SH-SY5Y (cell line): ENCODE data around the gene TIE1.

Source experiments
- GATA2 ChIP-seq: IDR thresholded peaks from 2 replicates; pipeline ENCODE4 v1.6.1; 2011; ENCODE audit warnings: mild to moderate bottlenecking, low read depth, low read length
- GATA3 ChIP-seq: IDR thresholded peaks from 2 replicates; pipeline ENCODE4 v1.6.1; 2011; ENCODE audit warnings: low read depth, mild to moderate bottlenecking, low read length, moderate library complexity

GRCh38 chr1:43292216-43292615, 8.6 kb upstream of the TIE1 start:
- no peak for TF ChIP-seq GATA2
- TF ChIP-seq GATA3, result no peak
